Skeletal muscle satellite cell (primary cell): ENCODE measurements around the gene DYRK1A.

Experiments used
- H3K27me3 ChIP-seq: 2 replicates; pipeline ENCODE4 v1.7.0; 2013; ENCODE audit warnings: low read length; ENCODE audit not compliant: control insufficient read depth, insufficient read depth
- H3K36me3 ChIP-seq: 2 replicates; pipeline ENCODE4 v1.7.0; 2013; ENCODE audit warnings: mild to moderate bottlenecking, control low read depth, low read length; ENCODE audit not compliant: insufficient read depth
- H3K4me1 ChIP-seq: 2 replicates; pipeline ENCODE4 v1.7.0; 2013; ENCODE audit warnings: low read length; ENCODE audit not compliant: control insufficient read depth, insufficient read depth
- H3K4me2 ChIP-seq: 2 replicates; pipeline ENCODE4 v1.7.0; 2013; ENCODE audit warnings: mild to moderate bottlenecking, low read length
- H3K4me3 ChIP-seq: 2 replicates; pipeline ENCODE4 v1.7.0; 2013; ENCODE audit warnings: low read length
- H3K9ac ChIP-seq: 2 replicates; pipeline ENCODE4 v1.7.0; 2013; ENCODE audit warnings: mild to moderate bottlenecking, low read depth, low read length, moderate library complexity
- H3K9me3 ChIP-seq: replicated peaks from 2 replicates; pipeline ENCODE4 v1.7.0; 2013; ENCODE audit warnings: mild to moderate bottlenecking, control low read depth, low read length

Gene DYRK1A

GRCh38 chr21:37550157-37550556 lies 183.6 kb downstream of the DYRK1A start:
- H3K27me3 ChIP-seq: peaks cover 20% of the 10 kb centered on the region
- H3K36me3 ChIP-seq: no peaks in the 10 kb centered on the region
- H3K4me1 ChIP-seq: peaks cover 11% of the 10 kb centered on the region
- H3K4me3 ChIP-seq: no peak overlapping the region
- H3K9ac ChIP-seq: no peak overlapping the region
- H3K9me3 ChIP-seq: no peaks in the 10 kb centered on the region
- H3K4me2 ChIP-seq: no peak overlapping the region

GRCh38 chr21:37550618-37551330 lies 184.2 kb downstream of the DYRK1A start:
- peaks cover 27% of the 10 kb centered on the region for H3K27me3 ChIP-seq
- no peaks in the 10 kb centered on the region for H3K9me3 ChIP-seq
- H3K9ac ChIP-seq: no peak overlapping the region
- H3K4me1 ChIP-seq: peaks cover 11% of the 10 kb centered on the region
- H3K36me3 ChIP-seq: no peaks in the 10 kb centered on the region
- no peak overlapping the region for H3K4me3 ChIP-seq
- no peak overlapping the region for H3K4me2 ChIP-seq

GRCh38 chr21:37551331-37551992 lies 184.9 kb downstream of the DYRK1A start:
- Histone ChIP-seq H3K9ac (no peak overlapping the region), H3K4me2 (no peak overlapping the region), H3K36me3 (no peaks in the 10 kb centered on the region), H3K4me3 (no peak overlapping the region), H3K27me3 (peaks cover 33% of the 10 kb centered on the region), H3K4me1 (peaks cover 11% of the 10 kb centered on the region), H3K9me3 (no peaks in the 10 kb centered on the region)

- Histone ChIP-seq H3K4me2 (no peak overlapping the region), H3K9ac (no peak overlapping the region), H3K36me3 (no peaks in the 10 kb centered on the region), H3K4me1 (peaks cover 8% of the 10 kb centered on the region), H3K4me3 (no peak overlapping the region), H3K27me3 (peaks cover 32% of the 10 kb centered on the region), H3K9me3 (no peaks in the 10 kb centered on the region)
Observed at GRCh38 chr21:37551993-37552355, 185.4 kb downstream of the DYRK1A start.

GRCh38 chr21:37552496-37553029 lies 186.0 kb downstream of the DYRK1A start:
- Histone ChIP-seq H3K9ac (no peak overlapping the region), H3K4me3 (no peak overlapping the region), H3K27me3 (peaks cover 31% of the 10 kb centered on the region), H3K4me2 (no peak overlapping the region), H3K36me3 (no peaks in the 10 kb centered on the region), H3K4me1 (peaks cover 7% of the 10 kb centered on the region), H3K9me3 (no peaks in the 10 kb centered on the region)

GRCh38 chr21:37553078-37553481 lies 186.5 kb downstream of the DYRK1A start:
- Histone ChIP-seq H3K4me1 (peaks cover 7% of the 10 kb centered on the region), H3K9me3 (no peaks in the 10 kb centered on the region), H3K36me3 (no peaks in the 10 kb centered on the region), H3K4me3 (no peak overlapping the region), H3K9ac (no peak overlapping the region), H3K27me3 (peaks cover 32% of the 10 kb centered on the region), H3K4me2 (no peak overlapping the region)

- Histone ChIP-seq H3K9me3 (no peaks in the 10 kb centered on the region), H3K4me1 (peaks cover 7% of the 10 kb centered on the region), H3K9ac (no peak overlapping the region), H3K4me3 (no peak overlapping the region), H3K36me3 (no peaks in the 10 kb centered on the region), H3K4me2 (no peak overlapping the region), H3K27me3 (peaks cover 35% of the 10 kb centered on the region)
Observed at GRCh38 chr21:37554661-37555379, 188.2 kb downstream of the DYRK1A start.

GRCh38 chr21:37555672-37556261 lies 189.2 kb downstream of the DYRK1A start:
- H3K36me3 ChIP-seq: no peaks in the 10 kb centered on the region
- no peak overlapping the region for H3K9ac ChIP-seq
- peaks cover 7% of the 10 kb centered on the region for H3K4me1 ChIP-seq
- no peak overlapping the region for H3K4me2 ChIP-seq
- no peak overlapping the region for H3K4me3 ChIP-seq
- peaks cover 35% of the 10 kb centered on the region for H3K27me3 ChIP-seq
- no peaks in the 10 kb centered on the region for H3K9me3 ChIP-seq

- Histone ChIP-seq H3K4me1 (no peaks in the 10 kb centered on the region), H3K9me3 (no peaks in the 10 kb centered on the region), H3K4me3 (no peak overlapping the region), H3K9ac (no peak overlapping the region), H3K4me2 (no peak overlapping the region), H3K36me3 (no peaks in the 10 kb centered on the region), H3K27me3 (peaks cover 35% of the 10 kb centered on the region)
Observed at GRCh38 chr21:37557261-37557950, 190.8 kb downstream of the DYRK1A start.

- Histone ChIP-seq H3K4me2 (no peak overlapping the region), H3K4me3 (no peak overlapping the region), H3K9me3 (no peaks in the 10 kb centered on the region), H3K27me3 (peaks cover 29% of the 10 kb centered on the region), H3K9ac (no peak overlapping the region), H3K36me3 (no peaks in the 10 kb centered on the region), H3K4me1 (peaks cover 5% of the 10 kb centered on the region)
Observed at GRCh38 chr21:37558676-37559211, 192.2 kb downstream of the DYRK1A start.
